ENCODE data around the gene SYNDIG1.

- TF ChIP-seq CTCF (conservative IDR thresholded peaks at IDR 0.05; ENCODE audit: low read depth, low read length) = no peak
- TF ChIP-seq EZH2 (IDR thresholded peaks at IDR 0.05; ENCODE audit: low read length, unreplicated experiment) = no peak
Observed at GRCh38 chr20:24576447-24576846, 107.0 kb downstream of the SYNDIG1 start.

Measured in PC-3 (cell line).